Activated effector memory CD4-positive, alpha-beta T cell treated with Interleukin-2 at 50 U/mL for 16 hours (primary cell): ENCODE results near the gene CALML5.

Experiments used
- DNase-seq: peaks from one replicate; pipeline ENCODE4 v3.0.0-alpha.2; 2020

The CALML5 gene

GRCh38 chr10:5498791-5499492 is 428 bp downstream of the CALML5 start:
- no peak for DNase-seq

GRCh38 chr10:5497948-5498730 is 1.2 kb downstream of the CALML5 start:
- no peak for DNase-seq

GRCh38 chr10:5497289-5497688 is 2.1 kb downstream of the CALML5 start:
- no peak for DNase-seq

- DNase-seq = no peak
Measured at GRCh38 chr10:5496261-5497250, 2.8 kb downstream of the CALML5 start.

- no peak for DNase-seq
Measured at GRCh38 chr10:5494611-5495010, 4.8 kb downstream of the CALML5 start.

GRCh38 chr10:5493691-5494090 is 5.7 kb downstream of the CALML5 start:
- DNase-seq = no peak

GRCh38 chr10:5492929-5493576 is 6.3 kb downstream of the CALML5 start:
- no peak for DNase-seq

- DNase-seq = no peak
Measured at GRCh38 chr10:5492322-5492855, 7.0 kb downstream of the CALML5 start.

- DNase-seq = no peak
Measured at GRCh38 chr10:5491477-5491876, 7.9 kb downstream of the CALML5 start.

- DNase-seq = no peak
Measured at GRCh38 chr10:5490698-5491464, 8.5 kb downstream of the CALML5 start.

GRCh38 chr10:5490032-5490431 is 9.3 kb downstream of the CALML5 start:
- no peak for DNase-seq

GRCh38 chr10:5488272-5489161 is 10.9 kb downstream of the CALML5 start:
- DNase-seq = no peak

GRCh38 chr10:5486853-5487235 is 12.5 kb downstream of the CALML5 start:
- DNase-seq = no peak

- no peak for DNase-seq
Measured at GRCh38 chr10:5485948-5486852, 13.2 kb downstream of the CALML5 start.

- DNase-seq = no peak
Measured at GRCh38 chr10:5485290-5485689, 14.1 kb downstream of the CALML5 start.

GRCh38 chr10:5484205-5484604 is 15.2 kb downstream of the CALML5 start:
- no peak for DNase-seq

- no peak for DNase-seq
Measured at GRCh38 chr10:5482016-5482415, 17.4 kb downstream of the CALML5 start.

- DNase-seq = no peak
Measured at GRCh38 chr10:5481121-5481520, 18.2 kb downstream of the CALML5 start.

GRCh38 chr10:5480162-5480941 is 19.0 kb downstream of the CALML5 start:
- no peak for DNase-seq
